Medulla oblongata (tissue), 1 donor: ENCODE measurements around the gene IGFBP6.
"Not testable (repeated sequence)": the region's sequence is repeated elsewhere in the genome, so short reads cannot be mapped to it uniquely, and the experiment has no call there.

Experiments
- DNase-seq: peaks from one replicate; pipeline ENCODE4 v3.0.0-alpha.2; 2015; ENCODE audit errors: extremely low spot score

Gene IGFBP6

DNA sequence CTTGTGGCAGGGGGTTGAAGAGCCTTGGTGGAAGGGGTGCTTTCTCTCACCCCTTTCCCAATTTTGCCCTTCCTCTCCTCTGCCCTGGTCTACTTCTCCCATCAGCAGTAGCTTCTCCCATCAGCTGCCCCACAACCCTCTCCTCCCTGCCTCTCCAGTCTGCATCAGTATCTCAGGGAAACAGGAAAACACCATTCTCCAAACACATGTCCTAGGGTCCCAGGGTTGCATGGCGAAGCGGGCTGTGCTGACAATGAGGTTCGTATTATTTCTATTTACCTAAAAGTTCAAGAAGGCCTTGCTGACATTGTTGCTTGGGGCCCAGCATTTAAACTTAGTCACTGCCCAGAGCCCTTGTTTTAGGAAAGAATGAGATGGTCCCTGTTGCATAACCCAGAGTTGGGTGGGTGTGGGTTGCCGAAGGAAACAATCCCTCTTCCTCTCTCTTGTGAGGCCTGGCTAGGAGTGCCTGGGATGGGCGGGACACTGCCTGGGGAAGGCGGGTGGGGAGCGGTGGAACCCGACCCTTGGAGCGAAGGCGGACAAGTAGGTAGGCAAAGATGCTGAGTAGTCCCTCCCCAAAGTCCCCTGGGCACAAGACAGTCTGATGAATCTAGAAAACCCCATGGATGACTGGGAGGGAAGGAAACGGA lies 1.3 kb upstream of the IGFBP6 start:
- peak; percentile 10 for DNase-seq

DNA sequence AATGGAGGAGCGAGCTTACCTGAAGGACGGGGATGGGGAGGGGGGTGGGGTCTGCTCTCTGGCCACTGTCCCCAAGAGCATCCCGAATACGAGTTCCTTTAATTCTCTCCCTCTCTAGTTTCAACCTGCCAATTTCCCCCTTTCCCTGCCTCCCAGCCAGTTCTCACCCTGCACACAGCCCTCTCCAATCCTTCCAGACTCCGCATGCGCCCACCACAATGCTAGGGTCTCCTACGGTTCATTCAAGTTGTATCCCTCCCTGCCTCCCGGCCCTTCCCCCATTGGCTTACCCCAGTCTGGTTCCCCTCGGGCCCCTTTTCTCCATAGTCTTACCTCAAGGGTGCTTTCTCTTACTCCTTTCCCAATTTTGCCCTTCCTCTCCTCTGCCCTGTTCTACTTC lies 708 bp upstream of the IGFBP6 start:
- DNase-seq: no peak

- peak; percentile 10 for DNase-seq
Measured at GRCh38 chr12:53097207-53097563, 282 bp upstream of the IGFBP6 start.

GRCh38 chr12:53098354-53098981 lies 1.0 kb downstream of the IGFBP6 start:
- DNase-seq: no peak

- DNase-seq: peak; percentile 82
Measured at GRCh38 chr12:53099071-53099882, 1.8 kb downstream of the IGFBP6 start.

GRCh38 chr12:53100466-53101151 lies 3.1 kb downstream of the IGFBP6 start:
- no peak for DNase-seq

DNA sequence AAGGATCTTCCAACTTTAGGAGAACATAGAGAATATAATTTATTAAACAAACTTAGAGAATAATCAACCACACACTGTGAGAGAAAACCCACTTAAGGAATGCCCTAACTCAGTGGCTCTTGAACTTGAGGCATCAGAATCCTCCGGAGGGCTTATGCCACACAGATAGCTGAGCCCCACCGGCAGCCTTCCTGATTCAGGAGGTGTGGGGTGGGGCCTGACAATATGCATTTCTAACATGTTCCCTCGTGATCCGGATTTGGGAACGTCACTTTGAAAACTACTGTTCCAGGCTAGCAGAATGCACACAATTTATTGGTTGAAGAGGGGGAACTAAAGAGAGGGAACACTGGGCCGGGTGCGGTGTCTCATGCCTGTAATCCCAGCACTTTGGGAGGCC lies 3.8 kb downstream of the IGFBP6 start:
- DNase-seq: no peak

DNA sequence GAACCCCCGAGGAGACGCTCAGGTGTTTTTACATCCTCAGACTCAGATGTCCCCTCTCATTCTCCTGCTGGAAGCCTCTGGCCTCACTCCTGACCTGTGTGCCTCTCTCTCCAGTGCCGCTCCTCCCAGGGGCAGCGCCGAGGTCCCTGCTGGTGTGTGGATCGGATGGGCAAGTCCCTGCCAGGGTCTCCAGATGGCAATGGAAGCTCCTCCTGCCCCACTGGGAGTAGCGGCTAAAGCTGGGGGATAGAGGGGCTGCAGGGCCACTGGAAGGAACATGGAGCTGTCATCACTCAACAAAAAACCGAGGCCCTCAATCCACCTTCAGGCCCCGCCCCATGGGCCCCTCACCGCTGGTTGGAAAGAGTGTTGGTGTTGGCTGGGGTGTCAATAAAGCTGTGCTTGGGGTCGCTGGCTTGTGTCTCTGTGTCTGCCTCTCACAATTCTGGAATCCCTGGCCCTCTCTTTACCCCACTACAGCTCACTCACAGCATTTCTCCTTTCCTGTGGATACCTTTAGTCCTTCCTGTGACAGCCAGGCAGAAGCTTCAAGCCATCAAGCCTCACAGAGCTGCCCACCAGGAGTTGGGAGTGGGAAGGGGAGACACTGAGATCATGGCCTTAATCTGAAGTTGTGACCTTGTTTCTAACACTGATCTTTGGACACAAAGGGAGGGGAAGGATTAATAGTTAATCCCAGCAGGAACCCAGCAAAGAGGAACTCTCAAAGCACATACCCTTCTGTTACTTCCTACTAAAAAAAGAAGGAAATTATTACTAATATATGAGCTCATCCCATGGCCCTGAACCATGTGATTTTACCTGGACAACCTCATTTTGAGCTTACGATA lies 4.7 kb downstream of the IGFBP6 start:
- DNase-seq: no peak

DNA sequence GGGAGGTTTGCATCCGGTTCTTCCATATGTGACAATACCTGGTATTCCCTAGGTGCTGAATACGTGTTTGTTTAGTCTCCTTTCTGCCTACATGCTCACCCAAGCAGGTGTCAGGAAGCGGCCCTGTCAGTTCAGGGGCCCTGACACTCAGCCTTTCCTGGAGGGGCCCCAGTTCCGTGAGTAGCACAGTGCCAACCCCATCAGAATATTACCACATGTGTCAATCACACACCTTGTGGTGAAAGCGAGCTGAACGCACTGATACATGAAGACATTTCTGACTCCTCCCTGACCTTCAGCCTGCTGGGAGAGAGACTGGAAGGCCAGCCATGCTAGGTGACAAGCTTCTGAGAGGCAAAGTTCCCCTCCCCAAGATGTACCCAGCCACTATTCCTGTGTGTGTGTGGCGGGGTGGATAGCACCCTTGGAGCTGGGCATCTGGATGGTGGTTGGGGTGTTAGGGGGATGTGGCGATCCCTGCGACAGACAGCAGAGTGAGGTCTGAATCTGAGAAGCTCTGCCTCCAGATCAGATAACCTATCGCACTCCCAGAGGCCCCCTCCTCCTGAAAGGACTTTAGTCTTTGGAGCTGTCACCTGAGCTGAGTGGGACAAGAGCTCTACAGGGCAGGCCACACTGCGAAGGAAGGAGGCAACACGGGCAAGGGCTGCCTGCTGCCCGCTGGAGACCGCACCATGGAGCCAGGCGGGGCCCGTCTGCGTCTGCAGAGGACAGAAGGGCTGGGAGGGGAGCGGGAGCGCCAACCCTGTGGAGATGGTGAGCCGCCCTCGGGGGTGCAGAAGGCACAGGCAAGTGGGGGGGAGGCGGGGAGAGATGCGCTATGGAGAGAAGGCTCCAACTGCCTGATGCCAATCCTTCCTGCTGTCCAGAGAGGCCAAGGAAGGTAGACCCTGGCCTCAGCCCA lies 5.7 kb downstream of the IGFBP6 start, which contains the start of gene SOAT2:
Gene SOAT2, plus strand, starts transcription at position 604 of the 925 bp plus-strand sequence. Its CDS starts 92 bp downstream, at position 696.
- DNase-seq: no peak

DNA sequence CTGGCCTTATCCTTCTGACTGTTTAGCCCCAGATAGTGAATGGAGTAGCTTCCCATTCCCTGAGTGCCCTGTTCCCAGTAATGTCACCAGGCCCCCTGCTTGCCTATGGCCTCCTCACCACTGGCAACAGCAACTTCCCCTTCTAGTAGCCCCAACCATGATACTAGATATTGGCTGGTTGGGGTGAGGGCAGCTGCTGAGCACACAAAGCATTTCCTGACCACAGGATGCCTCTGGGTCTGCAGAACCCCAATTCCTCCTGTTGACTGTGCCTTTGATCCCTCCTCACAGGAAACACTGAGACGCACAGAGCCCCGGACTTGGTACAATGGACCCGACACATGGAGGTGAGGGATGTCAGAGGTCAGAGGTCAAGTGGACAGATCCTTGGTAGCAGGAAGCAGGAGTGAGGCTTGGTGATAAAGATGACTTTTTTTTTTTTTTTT lies 6.4 kb downstream of the IGFBP6 start:
- no peak for DNase-seq

GRCh38 chr12:53105256-53105655 lies 7.8 kb downstream of the IGFBP6 start:
- DNase-seq: no peak

- no peak for DNase-seq
Measured at GRCh38 chr12:53105712-53106439, 8.4 kb downstream of the IGFBP6 start.

DNA sequence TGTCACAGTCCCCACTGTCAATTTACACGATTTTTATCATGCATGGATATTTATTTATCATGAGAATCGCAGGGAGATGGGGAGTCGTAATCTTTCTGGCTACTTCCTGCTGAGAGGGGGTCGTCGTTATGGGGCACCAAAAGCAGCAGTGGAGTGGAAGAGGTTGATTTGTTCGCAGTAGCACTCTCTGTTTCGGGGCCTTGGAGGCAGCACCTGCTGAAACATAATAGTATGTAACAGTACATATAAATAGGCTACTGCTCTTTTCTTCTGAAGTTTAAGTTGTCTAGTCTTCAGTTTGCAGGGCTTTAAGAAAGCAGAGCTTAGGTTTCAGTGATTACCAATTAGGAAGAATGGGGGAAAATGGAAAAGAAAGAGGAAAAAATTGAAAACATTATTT lies 9.7 kb downstream of the IGFBP6 start:
- no peak for DNase-seq

- not testable (repeated sequence) for DNase-seq
Measured at GRCh38 chr12:53112431-53112830, 15.0 kb downstream of the IGFBP6 start.

- no peak for DNase-seq
Measured at GRCh38 chr12:53113136-53113705, 15.8 kb downstream of the IGFBP6 start.

DNA sequence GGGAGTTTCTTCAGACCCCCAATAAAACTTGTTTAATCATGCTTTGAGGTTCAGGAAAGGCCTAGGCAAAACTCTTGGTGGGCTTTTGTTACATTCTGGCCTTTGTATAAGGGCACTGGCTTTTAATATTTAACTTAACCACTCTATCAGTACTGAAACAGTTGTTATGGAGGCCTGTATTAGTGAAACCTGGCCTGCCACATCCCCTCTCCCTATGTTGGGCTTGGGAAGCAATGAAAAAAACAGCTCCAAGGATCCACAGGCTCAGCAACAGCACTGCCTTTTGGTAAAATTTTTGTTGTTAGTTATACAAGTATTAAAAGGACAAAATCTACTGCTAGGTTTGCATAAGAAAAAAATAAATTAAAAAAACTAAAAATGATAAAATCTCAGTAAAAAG lies 16.5 kb downstream of the IGFBP6 start:
- DNase-seq: no peak

DNA sequence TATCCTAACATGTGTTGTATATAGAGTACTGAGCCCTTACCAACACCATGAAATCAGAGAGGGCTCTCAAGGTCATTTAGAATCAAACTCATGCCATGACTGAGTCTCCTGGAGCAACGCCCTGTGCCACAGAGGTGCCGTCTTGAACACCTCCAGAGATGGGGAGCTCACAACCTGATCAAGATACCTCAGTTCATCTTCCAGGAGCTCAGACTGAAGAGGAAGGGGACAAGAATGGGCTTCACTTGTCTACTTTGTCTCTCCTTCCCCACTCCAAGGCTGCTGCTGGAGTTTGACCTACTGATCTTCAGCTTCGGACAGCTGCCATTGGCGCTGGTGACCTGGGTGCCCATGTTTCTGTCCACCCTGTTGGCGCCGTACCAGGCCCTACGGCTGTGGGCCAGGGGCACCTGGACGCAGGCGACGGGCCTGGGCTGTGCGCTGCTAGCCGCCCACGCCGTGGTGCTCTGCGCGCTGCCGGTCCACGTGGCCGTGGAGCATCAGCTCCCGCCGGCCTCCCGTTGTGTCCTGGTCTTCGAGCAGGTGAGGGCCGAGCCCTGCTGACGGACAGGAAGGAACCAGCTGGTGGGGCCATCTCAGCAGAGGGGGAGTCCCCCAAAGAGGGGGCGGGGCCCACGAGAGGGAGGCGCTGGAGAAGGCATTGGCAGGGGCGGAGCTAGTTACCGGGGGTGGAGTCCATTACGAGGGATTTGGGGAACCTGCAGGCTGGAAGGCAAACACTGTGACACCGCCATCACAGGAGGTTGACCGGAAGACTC lies 17.8 kb downstream of the IGFBP6 start:
- no peak for DNase-seq
